ENCODE data around the gene CDK2AP2.
"Not testable (repeated sequence)": the region's sequence is repeated elsewhere in the genome, so short reads cannot be mapped to it uniquely, and the experiment has no call there.

Gene CDK2AP2

DNA sequence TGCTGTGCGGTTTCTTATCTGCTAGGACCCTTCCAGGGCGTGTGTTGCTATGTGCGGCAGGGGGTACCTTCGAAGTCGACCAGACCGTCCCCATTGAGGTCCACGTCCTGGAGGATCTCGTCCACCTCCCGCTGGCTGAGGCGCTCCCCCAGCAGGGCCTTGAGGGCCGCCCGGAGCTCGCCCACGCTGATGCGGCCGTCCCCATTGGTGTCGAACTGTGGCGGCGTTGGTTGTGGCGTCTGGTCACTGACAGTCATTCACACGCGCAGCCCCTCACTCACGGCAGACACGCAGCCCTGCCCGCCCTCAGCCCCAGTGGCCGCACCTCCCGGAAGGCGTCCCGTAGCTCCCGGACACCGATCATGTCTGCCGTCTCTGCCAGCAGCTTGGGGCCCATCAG is 11.8 kb upstream of the CDK2AP2 start:
- CTCF ChIA-PET = no interaction called here
- H3K4me3 Mint-ChIP-seq = no peak overlapping the region
- no peaks in the 10 kb centered on the region for H3K4me1 Mint-ChIP-seq
- no peak overlapping the region for H3K27ac Mint-ChIP-seq
- H3K36me3 Mint-ChIP-seq = no peaks in the 10 kb centered on the region
- no peak for DNase-seq
- peaks cover 28% of the 10 kb centered on the region for H3K27me3 Mint-ChIP-seq
- H3K9me3 Mint-ChIP-seq = no peaks in the 10 kb centered on the region

DNA sequence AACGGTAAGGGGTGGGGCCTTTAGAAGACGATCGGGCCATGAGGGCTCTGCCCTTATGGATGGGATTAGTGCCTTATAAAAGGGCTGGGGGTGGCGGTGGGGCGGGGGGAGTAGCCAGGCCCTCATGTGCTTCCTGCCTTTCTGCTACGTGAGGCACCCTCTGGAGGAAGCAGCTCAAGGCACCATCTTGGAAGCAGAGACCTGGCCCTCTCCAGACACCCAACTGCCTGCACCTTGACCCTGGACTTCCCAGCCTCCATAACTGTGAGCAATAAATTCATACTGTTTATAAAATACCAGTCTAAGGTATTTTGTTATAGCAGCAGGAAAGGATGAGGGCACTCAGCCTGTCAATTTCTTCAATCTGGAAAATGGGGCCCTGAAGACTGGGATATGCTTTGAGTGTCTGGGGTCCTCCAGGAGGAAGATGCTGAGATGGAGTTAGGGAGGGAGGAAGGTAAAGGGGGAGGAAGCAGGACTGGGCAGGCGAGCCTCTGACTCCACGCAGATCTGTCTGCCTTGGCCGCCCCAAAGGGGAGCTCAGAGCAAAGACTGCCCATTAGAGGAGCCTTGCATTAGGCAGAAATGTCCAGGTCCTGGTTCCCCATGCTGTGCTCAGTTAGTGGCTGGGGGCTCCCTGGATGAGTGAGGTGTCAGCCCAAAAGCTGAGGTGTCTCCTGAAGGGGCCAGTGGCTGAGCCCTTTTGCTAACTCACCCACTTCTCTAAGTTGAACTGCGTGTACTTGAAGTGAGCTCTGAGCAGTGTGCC is 10.0 kb upstream of the CDK2AP2 start:
- no peak overlapping the region for H3K4me3 Mint-ChIP-seq
- no peaks in the 10 kb centered on the region for H3K4me1 Mint-ChIP-seq
- H3K9me3 Mint-ChIP-seq = no peaks in the 10 kb centered on the region
- H3K27ac Mint-ChIP-seq = no peak overlapping the region
- CTCF ChIA-PET = no interaction called here
- H3K27me3 Mint-ChIP-seq = peaks cover 42% of the 10 kb centered on the region
- no peaks in the 10 kb centered on the region for H3K36me3 Mint-ChIP-seq
- DNase-seq = no peak

DNA sequence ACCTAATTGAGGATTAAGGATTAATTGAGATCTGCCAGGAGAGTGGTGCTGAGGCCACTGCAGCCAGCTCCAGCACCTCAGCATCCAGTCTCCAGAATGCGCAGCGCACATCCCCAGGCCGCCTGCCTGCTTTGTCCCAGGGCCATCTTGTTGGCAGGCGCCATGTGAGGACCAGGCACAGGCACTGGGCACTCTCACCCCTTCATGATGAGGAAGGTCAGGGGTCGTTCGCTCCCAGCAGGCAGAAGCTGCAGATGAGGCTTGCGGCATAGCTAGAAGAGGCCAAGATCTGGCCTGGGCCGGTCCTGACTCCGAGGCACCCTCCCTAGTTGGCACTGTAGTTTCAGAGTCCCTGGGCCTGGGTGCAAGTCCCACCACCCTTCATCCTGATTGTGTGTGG is 8.8 kb upstream of the CDK2AP2 start:
- H3K36me3 Mint-ChIP-seq = no peaks in the 10 kb centered on the region
- no peaks in the 10 kb centered on the region for H3K9me3 Mint-ChIP-seq
- CTCF ChIA-PET = no interaction called here
- H3K27ac Mint-ChIP-seq = no peak overlapping the region
- DNase-seq = no peak
- H3K4me1 Mint-ChIP-seq = no peaks in the 10 kb centered on the region
- no peak overlapping the region for H3K4me3 Mint-ChIP-seq
- peaks cover 52% of the 10 kb centered on the region for H3K27me3 Mint-ChIP-seq

DNA sequence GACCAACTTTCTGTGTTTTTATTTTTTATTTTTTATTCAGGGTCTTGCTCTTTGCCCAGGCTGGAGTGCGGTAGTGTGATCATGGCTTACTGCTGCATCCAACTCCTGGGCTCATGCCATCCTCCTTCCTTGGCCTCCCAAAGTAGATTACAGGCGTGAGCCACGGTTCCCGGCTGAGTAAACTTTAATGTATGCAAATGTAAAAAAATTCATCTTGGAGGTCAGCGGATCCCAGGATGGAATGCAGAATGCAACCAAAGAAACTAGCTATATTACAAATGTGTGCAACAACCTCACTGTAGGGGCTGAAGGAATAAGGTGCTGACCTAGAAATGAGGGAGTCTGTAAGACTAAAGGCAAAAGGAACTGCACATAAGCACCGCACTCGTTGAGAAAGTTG is 6.2 kb upstream of the CDK2AP2 start:
- no peaks in the 10 kb centered on the region for H3K9me3 Mint-ChIP-seq
- no peak overlapping the region for H3K27ac Mint-ChIP-seq
- H3K4me3 Mint-ChIP-seq = no peak overlapping the region
- CTCF ChIA-PET = no interaction called here
- no peaks in the 10 kb centered on the region for H3K36me3 Mint-ChIP-seq
- DNase-seq = no peak
- H3K4me1 Mint-ChIP-seq = peaks cover 5% of the 10 kb centered on the region
- peaks cover 64% of the 10 kb centered on the region for H3K27me3 Mint-ChIP-seq

DNA sequence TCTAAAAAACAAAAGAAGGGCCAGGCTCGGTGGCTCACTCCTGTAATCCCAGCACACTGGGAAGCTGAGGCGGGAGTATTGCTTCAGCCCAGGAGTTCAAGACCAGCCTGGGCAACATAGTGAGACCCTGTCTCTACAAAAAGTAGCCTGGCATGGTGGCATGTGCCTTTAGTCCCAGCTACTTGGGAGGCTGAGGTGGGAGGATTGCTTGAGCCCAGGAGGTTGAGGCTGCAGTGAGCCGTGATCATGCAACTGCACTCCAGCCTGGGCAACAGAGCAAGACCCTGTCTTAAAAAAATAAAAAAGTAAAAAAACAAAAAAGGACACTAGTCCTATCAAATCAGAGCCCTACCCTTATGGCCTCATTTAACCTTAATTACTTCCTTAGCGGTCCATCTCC is 3.6 kb upstream of the CDK2AP2 start:
- Mint-ChIP-seq H3K4me1 (peaks cover 20% of the 10 kb centered on the region), H3K27me3 (peaks cover 57% of the 10 kb centered on the region)
- DNase-seq, H3K4me3 Mint-ChIP-seq, H3K27ac Mint-ChIP-seq, H3K36me3 Mint-ChIP-seq, H3K9me3 Mint-ChIP-seq: not testable (repeated sequence)
- CTCF ChIA-PET = interaction anchor here (0.7 kb wide), 1 partner anchor 125 kb away, joined by 3 read pairs; no protein-coding TSS in a partner anchor

DNA sequence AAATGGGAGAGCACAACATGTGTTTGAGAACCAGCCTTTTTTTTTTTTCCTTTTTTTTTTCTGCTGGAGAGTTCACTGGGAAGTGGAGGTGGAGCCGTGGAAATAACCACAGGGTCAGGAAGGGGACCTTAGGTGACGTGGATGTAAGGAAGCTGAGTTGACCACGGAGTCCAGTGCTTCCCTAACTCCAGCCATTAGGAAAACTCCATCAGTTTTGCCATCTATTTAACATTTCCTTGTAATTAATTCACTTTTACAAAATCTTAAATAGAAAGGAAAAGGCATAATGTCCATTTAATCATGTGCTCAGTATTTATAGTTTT is 2.0 kb upstream of the CDK2AP2 start:
- Mint-ChIP-seq H3K9me3 (no peaks in the 10 kb centered on the region), H3K27me3 (peaks cover 49% of the 10 kb centered on the region), H3K4me3 (peak overlapping the region; percentile 84), H3K4me1 (peaks cover 33% of the 10 kb centered on the region), H3K27ac (peak overlapping the region; percentile 79), H3K36me3 (peaks cover 9% of the 10 kb centered on the region)
- CTCF ChIA-PET = no interaction called here
- no peak for DNase-seq

DNA sequence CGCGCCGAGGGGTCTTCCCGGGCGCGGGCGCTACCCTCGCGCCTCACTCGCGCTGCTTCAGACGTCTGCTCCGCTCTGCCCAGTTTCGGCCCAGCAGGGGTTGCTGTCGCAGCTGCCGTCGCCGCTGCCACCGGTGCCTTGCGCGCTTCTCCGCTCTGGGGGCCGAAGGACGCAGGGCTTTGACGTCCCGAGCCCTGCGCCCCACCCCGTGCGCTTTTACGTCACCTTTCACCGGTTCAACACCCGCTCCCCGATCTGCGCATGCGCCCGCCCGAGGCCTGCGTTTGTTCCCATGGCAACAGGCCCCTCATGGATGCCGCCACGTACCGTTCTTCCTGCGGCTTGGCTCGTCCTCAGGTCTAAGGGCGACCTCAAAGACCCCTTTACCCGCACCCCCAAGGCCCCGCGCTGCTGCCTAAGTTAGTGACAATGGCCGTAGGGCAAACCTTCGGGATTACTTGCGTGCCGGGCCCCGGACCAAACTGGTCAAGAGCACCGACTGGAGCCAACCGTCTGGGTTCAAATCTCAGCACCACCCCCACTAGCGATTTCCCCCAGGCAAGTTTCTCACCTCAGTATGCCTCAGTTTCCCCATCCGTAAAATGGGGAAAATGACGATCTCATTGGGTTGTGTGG is 642 bp upstream of the CDK2AP2 start:
- Mint-ChIP-seq H3K36me3 (peaks cover 10% of the 10 kb centered on the region), H3K27me3 (peaks cover 37% of the 10 kb centered on the region), H3K9me3 (no peaks in the 10 kb centered on the region), H3K4me3 (peak overlapping the region; percentile 84), H3K27ac (peak overlapping the region; percentile 94), H3K4me1 (peaks cover 38% of the 10 kb centered on the region)
- CTCF ChIA-PET = interaction anchor here (1.0 to 1.2 kb wide), 2 partner anchors 17 to 107 kb away, joined by 3 to 5 read pairs; partner anchors contain the start of gene PPP1CA
- peak; percentile 99 for DNase-seq

DNA sequence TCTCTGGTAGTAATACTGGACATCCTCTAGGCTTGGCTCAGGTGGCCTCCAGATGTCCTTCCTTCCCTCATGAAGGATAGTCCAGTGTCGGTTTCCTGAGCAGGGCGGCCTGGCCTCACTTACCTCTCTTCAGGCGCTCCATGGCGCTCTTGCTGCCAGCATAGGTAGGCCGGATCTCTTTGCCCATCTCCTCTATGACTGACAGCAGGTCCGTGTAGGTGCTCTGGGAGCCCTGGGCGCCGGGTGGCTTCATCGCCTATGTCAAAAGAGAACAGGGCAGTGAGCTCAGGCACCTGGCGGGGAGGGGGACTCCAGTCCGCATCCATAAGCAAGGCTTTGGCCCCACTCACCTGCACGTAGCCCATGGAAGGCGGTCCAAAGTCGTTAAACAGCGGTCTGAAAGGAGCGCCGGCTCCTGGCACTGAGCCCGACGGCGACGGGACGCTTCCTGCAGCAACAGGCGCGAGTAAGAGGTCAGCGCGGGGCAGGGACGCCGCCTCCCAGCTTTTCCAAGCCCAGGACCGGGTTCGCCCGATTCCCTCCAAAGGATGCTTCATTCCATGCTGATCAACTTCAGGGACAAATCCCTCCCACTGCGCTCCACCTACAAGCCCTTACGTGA is 609 bp downstream of the CDK2AP2 start:
- Mint-ChIP-seq H3K27me3 (peaks cover 26% of the 10 kb centered on the region), H3K9me3 (no peaks in the 10 kb centered on the region), H3K36me3 (peaks cover 12% of the 10 kb centered on the region), H3K27ac (peak overlapping the region; percentile 94), H3K4me3 (peak overlapping the region; percentile 84), H3K4me1 (peaks cover 45% of the 10 kb centered on the region)
- DNase-seq = no peak
- CTCF ChIA-PET = interaction anchor here (0.7 to 1.2 kb wide), 4 partner anchors 16 to 120 kb away, joined by 3 to 5 read pairs (median 4); partner anchors contain the start of gene PPP1CA

DNA sequence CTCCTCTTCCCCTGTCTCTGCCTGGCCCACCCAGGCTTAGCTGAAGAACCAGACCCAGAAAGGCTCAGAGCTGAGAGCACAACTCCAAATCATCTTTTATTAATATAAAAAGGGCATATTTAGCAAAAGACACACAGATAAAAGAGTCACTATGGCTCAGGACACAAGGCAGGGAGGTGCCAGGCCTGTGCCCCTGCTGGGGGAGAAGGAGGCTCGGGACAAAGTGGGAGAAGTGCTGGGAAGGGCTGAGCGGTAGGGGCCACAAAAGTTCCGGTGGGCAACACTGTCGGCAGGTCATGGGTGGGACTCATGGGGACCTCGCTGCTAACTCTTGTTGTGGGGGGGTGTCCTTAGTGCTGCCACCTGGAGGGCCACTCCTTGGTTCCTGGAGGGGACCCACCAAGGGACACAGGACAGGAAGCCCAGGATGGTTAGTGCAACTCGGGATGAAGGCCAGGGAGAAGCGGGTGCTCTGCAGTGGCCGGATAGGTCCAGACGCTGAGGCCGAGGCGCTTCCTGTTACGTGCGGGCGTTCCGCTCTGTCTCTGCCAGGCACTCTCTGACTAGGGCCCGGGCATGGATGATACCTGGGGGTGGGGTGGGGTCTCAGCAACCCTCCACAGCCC is 1.4 kb downstream of the CDK2AP2 start:
- Mint-ChIP-seq H3K4me3 (peak overlapping the region; percentile 84), H3K36me3 (peaks cover 16% of the 10 kb centered on the region), H3K27me3 (peaks cover 22% of the 10 kb centered on the region), H3K4me1 (peaks cover 47% of the 10 kb centered on the region), H3K27ac (peak overlapping the region; percentile 96), H3K9me3 (no peaks in the 10 kb centered on the region)
- no peak for DNase-seq
- CTCF ChIA-PET = interaction anchor here (0.7 to 1.8 kb wide), 8 partner anchors 16 to 161 kb away, joined by 3 to 8 read pairs (median 4); partner anchors contain the start of gene PPP1CA

DNA sequence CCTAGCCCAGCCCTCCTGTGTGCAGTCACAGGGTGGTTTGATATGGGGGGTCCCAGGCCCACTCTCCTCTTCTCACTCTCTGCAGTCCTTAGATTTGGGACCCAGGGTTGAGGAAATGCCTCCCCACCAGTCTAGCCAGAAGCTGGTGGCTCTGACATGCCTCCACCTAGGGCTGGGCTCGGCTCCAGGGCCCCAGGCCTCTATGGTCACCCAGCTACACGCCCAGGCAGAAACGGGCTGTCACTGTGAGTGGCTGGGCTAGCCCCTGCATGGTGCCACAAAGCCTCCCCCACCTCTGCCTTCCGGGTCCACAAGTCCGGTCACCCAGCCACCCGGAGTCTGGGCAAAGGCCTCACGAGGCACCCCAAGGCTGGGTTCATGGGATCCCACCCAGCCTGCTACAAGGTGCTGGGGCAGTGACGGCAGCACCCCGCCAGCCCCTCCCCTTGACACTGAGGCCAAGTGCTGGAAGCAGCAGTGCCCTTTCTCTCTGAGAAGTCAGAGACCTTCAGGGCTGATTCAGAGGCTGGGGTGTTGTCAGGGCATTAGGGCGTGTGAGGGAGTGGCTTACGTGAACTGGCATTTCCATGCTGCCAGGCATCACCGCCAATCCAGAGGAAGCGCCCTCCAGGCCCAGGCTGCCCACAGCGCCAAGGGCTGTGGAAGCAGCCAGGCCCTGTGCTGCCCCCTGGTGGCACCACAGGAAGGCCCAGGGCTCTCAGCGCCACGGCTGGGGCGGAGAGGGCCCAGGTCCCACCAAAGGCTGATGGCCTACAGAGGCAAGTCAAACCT is 2.2 kb downstream of the CDK2AP2 start:
- H3K27ac Mint-ChIP-seq = peak overlapping the region; percentile 96
- H3K4me3 Mint-ChIP-seq = peak overlapping the region; percentile 84
- H3K9me3 Mint-ChIP-seq = no peaks in the 10 kb centered on the region
- H3K4me1 Mint-ChIP-seq = peaks cover 54% of the 10 kb centered on the region
- peaks cover 14% of the 10 kb centered on the region for H3K27me3 Mint-ChIP-seq
- CTCF ChIA-PET = interaction anchor here (0.7 to 1.8 kb wide), 12 partner anchors 15 to 160 kb away, joined by 3 to 14 read pairs (median 4); partner anchors contain the start of gene PPP1CA
- H3K36me3 Mint-ChIP-seq = peaks cover 23% of the 10 kb centered on the region
- peak; percentile 92 for DNase-seq

DNA sequence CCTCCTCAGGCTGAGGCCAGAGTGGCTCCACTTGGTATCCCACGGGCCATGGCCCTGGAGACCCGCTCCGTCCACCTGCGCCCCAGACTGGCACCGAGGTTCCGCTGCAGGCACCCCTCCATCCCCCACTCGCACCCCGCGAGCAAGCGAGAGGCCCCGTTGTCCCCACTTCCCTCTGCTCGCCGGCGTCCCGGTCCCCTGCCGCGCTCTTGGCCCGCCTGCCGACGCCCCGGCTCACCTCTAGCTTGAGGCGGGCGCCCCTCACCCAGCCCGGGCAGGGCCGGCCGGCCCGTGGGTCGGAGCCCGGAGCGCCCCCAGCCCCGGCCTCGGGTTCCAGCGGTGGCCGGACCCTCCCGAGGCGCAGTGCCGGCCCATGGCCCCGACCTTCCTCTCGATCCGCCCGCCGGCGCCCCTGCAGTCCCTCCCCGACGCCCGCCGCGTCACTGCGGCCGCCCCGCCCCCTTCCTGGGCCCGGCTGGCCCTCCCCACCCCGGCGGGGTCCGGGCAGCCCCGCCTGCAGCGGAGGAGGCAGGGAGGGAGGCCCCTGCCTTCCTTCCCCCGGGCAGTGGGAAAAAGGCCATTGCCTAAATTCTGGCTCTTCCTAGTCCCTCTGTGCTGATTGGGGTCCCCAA is 2.9 kb downstream of the CDK2AP2 start, which contains the start of gene PITPNM1:
Gene PITPNM1 (minus strand): TSS at position 414 of the 632 bp plus-strand sequence. CDS start 1,183 bp downstream, outside the sequence.
- peak within 1 kb of the TSS; percentile 92 for H3K4me3 Mint-ChIP-seq
- peaks cover 59% of the 10 kb centered on the region for H3K4me1 Mint-ChIP-seq
- peaks cover 10% of the 10 kb centered on the region for H3K27me3 Mint-ChIP-seq
- peaks cover 30% of the 10 kb centered on the region for H3K36me3 Mint-ChIP-seq
- peak; percentile 83 for DNase-seq
- CTCF ChIA-PET = interaction anchor here (1.0 to 1.8 kb wide), 9 partner anchors 14 to 159 kb away, joined by 3 to 14 read pairs (median 4); partner anchors contain the start of gene PPP1CA
- no peaks in the 10 kb centered on the region for H3K9me3 Mint-ChIP-seq
- H3K27ac Mint-ChIP-seq = peak within 1 kb of the TSS; percentile 96

DNA sequence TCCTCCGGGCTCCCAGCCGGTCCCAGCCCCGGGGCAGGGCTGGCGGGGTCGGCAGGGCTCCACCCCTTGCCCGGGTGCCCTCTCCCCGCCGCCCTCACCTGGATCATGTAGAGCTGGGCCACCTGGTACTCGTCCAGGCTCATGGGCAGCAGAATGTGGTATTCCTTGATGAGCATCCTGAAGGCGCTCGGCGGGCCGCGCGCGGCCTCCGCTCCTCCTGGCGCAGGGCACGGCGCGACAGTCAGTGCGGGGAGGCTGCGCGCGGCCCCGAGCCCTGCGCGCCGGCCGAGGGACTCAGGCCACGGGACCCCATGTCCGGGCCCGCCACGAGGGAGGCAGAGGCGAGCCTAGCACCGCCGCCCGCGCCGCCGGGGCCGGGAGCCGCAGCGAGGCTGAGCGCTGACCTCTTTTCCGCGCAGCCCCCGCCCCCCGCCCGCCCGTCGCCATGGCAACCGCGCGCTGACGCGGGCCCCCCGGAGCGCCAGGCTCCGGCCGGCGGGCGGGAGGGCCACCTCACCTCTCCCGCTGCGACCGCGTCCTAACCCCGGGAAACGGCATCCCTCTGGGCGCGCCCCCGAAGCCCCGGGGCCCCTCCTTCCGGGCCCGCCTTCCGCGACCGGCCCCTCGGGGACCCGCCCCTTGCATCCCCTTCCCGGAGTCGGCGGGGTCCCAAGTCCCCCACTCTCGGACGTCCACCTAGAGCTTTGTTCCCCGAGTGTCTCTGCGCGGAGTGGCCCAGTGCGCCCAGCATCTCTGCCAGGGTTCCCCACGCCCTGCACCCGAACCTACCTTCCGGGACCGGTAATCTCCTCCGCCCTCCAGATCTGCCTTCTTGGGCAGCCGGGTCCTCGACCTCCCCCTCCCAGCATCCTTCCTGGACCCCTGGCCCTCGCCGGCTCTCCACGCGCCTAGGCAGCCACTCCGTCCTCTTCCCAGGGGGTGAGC is 3.7 kb downstream of the CDK2AP2 start:
- H3K27ac Mint-ChIP-seq = peak overlapping the region; percentile 86
- H3K9me3 Mint-ChIP-seq = no peaks in the 10 kb centered on the region
- peaks cover 32% of the 10 kb centered on the region for H3K36me3 Mint-ChIP-seq
- DNase-seq = peak; percentile 64
- CTCF ChIA-PET = interaction anchor here (1.4 to 1.6 kb wide), 2 partner anchors 103 to 112 kb away, joined by 4 to 14 read pairs; partner anchors contain the start of gene PPP1CA
- H3K4me1 Mint-ChIP-seq = peaks cover 56% of the 10 kb centered on the region
- peaks cover 4% of the 10 kb centered on the region for H3K27me3 Mint-ChIP-seq
- H3K4me3 Mint-ChIP-seq = peak overlapping the region; percentile 92
